ENCODE measurements around the gene TBC1D5. TPM values are rescaled to one million over a fixed set of nuclear protein-coding genes. Genes with fewer than 3 reads are reported as not detected.

TBC1D5 gene
- total RNA-seq, 2 experiments from 2014 or later, result 48.4 to 55.2 TPM

DNA sequence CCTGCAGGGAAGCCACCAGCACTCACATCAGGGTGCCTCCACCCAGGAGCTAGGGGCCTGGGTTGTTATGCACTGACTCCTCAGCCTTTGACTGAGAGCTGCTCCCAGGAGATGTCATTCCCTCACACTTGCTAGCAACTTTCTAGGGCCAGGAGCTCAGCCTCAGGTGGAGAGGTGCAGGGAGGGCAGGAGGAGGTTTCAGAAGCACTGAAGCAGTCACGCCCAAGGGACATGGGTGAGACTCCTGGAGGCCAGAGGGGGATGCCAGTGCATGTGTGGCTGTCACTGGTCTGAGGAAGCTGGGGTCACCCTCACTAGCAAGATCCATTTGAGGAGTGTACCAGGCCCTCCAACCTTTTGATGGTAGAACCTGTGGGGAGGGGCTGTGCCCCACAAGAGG lies 586.5 kb downstream of the TBC1D5 start:
- no peak for DNase-seq
- Mint-ChIP-seq H3K27me3 (no peaks in the 10 kb centered on the region), H3K4me3 (no peak overlapping the region), H3K4me1 (peaks cover 53% of the 10 kb centered on the region), H3K36me3 (ENCODE audit: low read depth) (peaks cover 62% of the 10 kb centered on the region), H3K9me3 (peaks cover 20% of the 10 kb centered on the region), H3K27ac (peak overlapping the region; percentile 28)
- ChIA-PET POLR2A (no interaction called here), CTCF (interaction anchor here (0.6 to 1.4 kb wide), 3 partner anchors 12 to 33 kb away, joined by 3 to 4 read pairs (median 3); no protein-coding TSS in a partner anchor)

DNA sequence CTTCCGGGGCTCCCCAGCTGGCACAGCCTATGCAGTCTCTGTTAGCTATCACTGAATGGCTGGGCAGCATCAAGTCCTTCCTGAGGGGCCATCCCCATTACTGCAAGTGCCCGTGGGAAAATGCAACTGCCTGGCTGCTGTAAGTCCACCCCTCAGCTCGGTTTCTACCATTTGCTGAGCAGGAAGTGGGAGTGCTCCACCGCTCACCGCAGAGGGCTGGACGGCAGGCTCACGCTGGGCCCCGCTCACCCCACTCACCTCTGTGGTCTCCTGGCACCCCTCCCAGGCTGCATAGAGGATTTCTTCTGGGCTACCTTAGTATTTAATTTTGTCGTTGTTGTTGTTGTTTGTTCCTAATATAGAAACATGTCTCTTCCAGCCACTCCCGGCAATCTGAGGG lies 587.5 kb downstream of the TBC1D5 start:
- peak overlapping the region; percentile 9 for H3K27ac Mint-ChIP-seq
- ChIA-PET CTCF (interaction anchor here (0.6 to 1.6 kb wide), 3 partner anchors 8 to 569 kb away, joined by 3 to 6 read pairs (median 3); no protein-coding TSS in a partner anchor), POLR2A (no interaction called here)
- peaks cover 62% of the 10 kb centered on the region for H3K36me3 Mint-ChIP-seq (ENCODE audit: low read depth)
- peaks cover 26% of the 10 kb centered on the region for H3K9me3 Mint-ChIP-seq
- DNase-seq, result no peak
- H3K4me3 Mint-ChIP-seq, result no peak overlapping the region
- peaks cover 59% of the 10 kb centered on the region for H3K4me1 Mint-ChIP-seq
- H3K27me3 Mint-ChIP-seq, result no peaks in the 10 kb centered on the region

GRCh38 chr3:17154221-17154620 lies 588.2 kb downstream of the TBC1D5 start:
- H3K9me3 Mint-ChIP-seq, result peaks cover 26% of the 10 kb centered on the region
- ChIA-PET POLR2A (no interaction called here), CTCF (interaction anchor here (0.6 to 1.6 kb wide), 3 partner anchors 9 to 568 kb away, joined by 3 to 6 read pairs (median 3); no protein-coding TSS in a partner anchor)
- no peak overlapping the region for H3K4me3 Mint-ChIP-seq
- no peaks in the 10 kb centered on the region for H3K27me3 Mint-ChIP-seq
- H3K27ac Mint-ChIP-seq, result no peak overlapping the region
- peaks cover 61% of the 10 kb centered on the region for H3K36me3 Mint-ChIP-seq (ENCODE audit: low read depth)
- no peak for DNase-seq
- peaks cover 62% of the 10 kb centered on the region for H3K4me1 Mint-ChIP-seq

DNA sequence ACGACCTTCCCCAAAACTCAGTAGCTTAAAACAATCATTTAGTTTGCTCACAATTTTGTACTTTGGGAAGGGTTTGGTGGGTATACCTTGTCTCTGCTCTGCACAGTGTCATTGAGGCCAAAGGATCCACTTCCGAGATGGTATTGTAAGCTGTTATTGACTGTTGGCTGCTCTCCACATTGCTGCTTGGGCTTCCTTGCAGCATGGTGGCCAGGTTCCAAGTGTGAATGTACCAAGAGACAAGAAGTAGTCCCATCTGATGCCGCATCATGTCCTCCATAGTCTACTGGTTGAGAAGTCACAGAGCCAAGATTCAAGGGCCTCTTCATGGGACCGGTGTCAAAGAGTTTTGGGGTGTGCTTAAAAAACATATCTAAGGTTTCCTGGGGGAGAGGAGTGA lies 589.2 kb downstream of the TBC1D5 start:
- Mint-ChIP-seq H3K4me1 (peaks cover 63% of the 10 kb centered on the region), H3K4me3 (no peak overlapping the region), H3K27me3 (no peaks in the 10 kb centered on the region), H3K27ac (peak overlapping the region; percentile 70), H3K36me3 (ENCODE audit: low read depth) (peaks cover 59% of the 10 kb centered on the region), H3K9me3 (peaks cover 26% of the 10 kb centered on the region)
- no peak for DNase-seq
- CTCF ChIA-PET, result interaction anchor here (1.3 kb wide), 1 partner anchor 20 kb away, joined by 4 read pairs; no protein-coding TSS in a partner anchor
- POLR2A ChIA-PET, result no interaction called here

- Mint-ChIP-seq H3K27ac (peak overlapping the region; percentile 93), H3K36me3 (ENCODE audit: low read depth) (peaks cover 57% of the 10 kb centered on the region), H3K9me3 (peaks cover 26% of the 10 kb centered on the region), H3K4me3 (peak overlapping the region; percentile 53), H3K27me3 (no peaks in the 10 kb centered on the region), H3K4me1 (peaks cover 69% of the 10 kb centered on the region)
- peak; percentile 95 for DNase-seq
- ChIA-PET POLR2A (interaction anchor here (0.6 kb wide), 1 partner anchor 43 kb away, joined by 3 read pairs; no protein-coding TSS in a partner anchor), CTCF (interaction anchor here (0.6 to 1.6 kb wide), 11 partner anchors 9 to 267 kb away, joined by 3 to 8 read pairs (median 3); partner anchors contain the start of gene PLCL2)
These were observed 590.6 kb downstream of the TBC1D5 start for GRCh38 chr3:17151598-17152373.

DNA sequence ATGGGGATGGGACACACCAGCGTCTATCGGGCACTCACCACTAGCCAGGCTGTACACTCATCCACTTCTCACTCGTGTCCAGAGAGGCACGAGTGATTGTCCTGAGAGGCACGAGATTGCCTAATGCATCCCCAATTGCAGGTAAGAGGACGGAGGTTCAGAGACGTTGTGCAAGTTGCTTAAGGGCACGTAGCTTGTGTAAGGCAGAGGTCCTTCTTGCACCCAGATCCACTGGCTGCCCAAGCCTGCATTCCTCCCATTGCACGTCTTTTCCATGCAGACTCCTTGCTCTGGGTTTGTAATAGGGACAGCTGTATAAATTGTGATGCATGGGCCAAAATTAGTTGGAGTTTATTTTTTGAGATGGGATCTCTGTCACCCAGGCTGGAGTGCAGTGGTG lies 593.4 kb downstream of the TBC1D5 start:
- CTCF ChIA-PET, result no interaction called here
- POLR2A ChIA-PET, result no interaction called here
- H3K9me3 Mint-ChIP-seq, result peaks cover 26% of the 10 kb centered on the region
- no peaks in the 10 kb centered on the region for H3K27me3 Mint-ChIP-seq
- no peak overlapping the region for H3K27ac Mint-ChIP-seq
- no peak for DNase-seq
- no peak overlapping the region for H3K4me3 Mint-ChIP-seq
- peaks cover 75% of the 10 kb centered on the region for H3K4me1 Mint-ChIP-seq
- peaks cover 46% of the 10 kb centered on the region for H3K36me3 Mint-ChIP-seq (ENCODE audit: low read depth)

- Mint-ChIP-seq H3K27me3 (peaks cover 4% of the 10 kb centered on the region), H3K4me3 (no peak overlapping the region), H3K27ac (no peak overlapping the region), H3K36me3 (ENCODE audit: low read depth) (peaks cover 18% of the 10 kb centered on the region), H3K4me1 (peaks cover 47% of the 10 kb centered on the region), H3K9me3 (peaks cover 12% of the 10 kb centered on the region)
- POLR2A ChIA-PET, result no interaction called here
- DNase-seq, result no peak
- CTCF ChIA-PET, result interaction anchor here (0.8 to 1.0 kb wide), 3 partner anchors 11 to 49 kb away, joined by 3 to 4 read pairs (median 3); no protein-coding TSS in a partner anchor
These were observed 597.8 kb downstream of the TBC1D5 start for GRCh38 chr3:17144665-17144993.

DNA sequence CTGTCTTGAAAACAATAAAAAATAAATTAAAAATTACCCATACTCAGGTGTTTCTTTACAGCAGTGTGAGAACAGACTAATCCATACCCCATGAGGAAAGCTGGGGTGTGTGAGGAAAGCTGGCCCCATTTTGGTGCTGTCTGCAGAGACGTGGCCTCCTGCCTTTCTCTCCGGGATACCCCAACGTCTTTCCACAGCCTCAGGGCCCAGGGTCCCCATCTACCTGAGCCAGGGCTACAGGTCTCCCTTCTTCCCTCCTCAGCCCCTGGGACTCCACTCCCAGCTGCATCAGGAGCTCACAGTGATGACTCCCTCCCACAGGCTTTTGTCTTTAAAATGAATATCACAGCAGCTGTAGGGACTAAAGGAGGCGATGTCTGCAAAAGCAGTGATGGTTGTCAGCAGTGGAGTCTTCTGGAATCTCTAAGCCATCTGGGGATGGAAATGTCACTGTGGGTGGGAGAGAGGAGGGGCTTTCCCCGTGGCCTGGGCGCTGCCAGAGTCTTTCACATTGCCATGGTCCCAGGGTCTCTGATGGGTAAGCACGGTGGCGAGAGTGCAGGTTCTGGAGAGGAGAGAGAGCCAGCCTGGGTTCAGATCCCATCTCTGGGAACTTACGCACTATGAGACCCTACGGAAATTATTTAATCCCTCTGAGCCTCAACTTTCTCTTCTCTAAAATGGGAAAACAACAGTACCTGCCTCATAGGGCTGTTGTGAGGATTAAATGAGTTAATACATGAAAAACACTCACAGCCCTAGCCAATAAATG lies 598.4 kb downstream of the TBC1D5 start:
- ChIA-PET POLR2A (no interaction called here), CTCF (interaction anchor here (0.8 kb wide), 1 partner anchor 50 kb away, joined by 3 read pairs; no protein-coding TSS in a partner anchor)
- Mint-ChIP-seq H3K36me3 (ENCODE audit: low read depth) (peaks cover 16% of the 10 kb centered on the region), H3K27me3 (peaks cover 4% of the 10 kb centered on the region), H3K9me3 (peaks cover 12% of the 10 kb centered on the region), H3K4me3 (no peak overlapping the region), H3K4me1 (peaks cover 48% of the 10 kb centered on the region), H3K27ac (no peak overlapping the region)
- no peak for DNase-seq

DNA sequence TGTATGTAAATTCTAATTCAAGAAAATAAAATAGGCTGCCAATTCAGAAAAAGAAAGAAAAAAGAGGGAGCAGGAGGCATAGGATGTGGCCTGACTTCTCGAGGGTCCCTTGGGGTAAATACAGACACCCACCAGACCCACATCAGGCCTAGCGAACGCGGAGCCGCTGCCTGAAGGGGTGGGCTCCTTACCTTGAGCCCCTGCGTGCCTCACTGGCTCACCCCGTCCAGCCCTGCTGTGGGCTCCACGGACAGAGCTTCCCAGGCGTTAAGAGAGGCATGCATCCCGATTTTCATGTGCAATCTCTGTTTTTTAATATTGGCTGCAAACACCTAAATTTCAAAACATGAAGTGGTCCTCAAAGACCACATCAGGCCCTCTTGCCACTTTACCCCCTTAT lies 599.9 kb downstream of the TBC1D5 start:
- no peak overlapping the region for H3K4me3 Mint-ChIP-seq
- H3K27me3 Mint-ChIP-seq, result peaks cover 4% of the 10 kb centered on the region
- no peak overlapping the region for H3K27ac Mint-ChIP-seq
- peaks cover 12% of the 10 kb centered on the region for H3K9me3 Mint-ChIP-seq
- no peak for DNase-seq
- POLR2A ChIA-PET, result no interaction called here
- peaks cover 37% of the 10 kb centered on the region for H3K4me1 Mint-ChIP-seq
- CTCF ChIA-PET, result interaction anchor here (0.9 to 2.1 kb wide), 3 partner anchors 9 to 30 kb away, joined by 3 to 6 read pairs (median 4); no protein-coding TSS in a partner anchor
- H3K36me3 Mint-ChIP-seq (ENCODE audit: low read depth), result peaks cover 16% of the 10 kb centered on the region

- H3K9me3 Mint-ChIP-seq, result peaks cover 12% of the 10 kb centered on the region
- H3K4me3 Mint-ChIP-seq, result no peak overlapping the region
- CTCF ChIA-PET, result interaction anchor here (1.2 to 2.1 kb wide), 2 partner anchors 8 to 10 kb away, joined by 4 to 6 read pairs; no protein-coding TSS in a partner anchor
- H3K27ac Mint-ChIP-seq, result no peak overlapping the region
- peaks cover 4% of the 10 kb centered on the region for H3K27me3 Mint-ChIP-seq
- POLR2A ChIA-PET, result no interaction called here
- H3K36me3 Mint-ChIP-seq (ENCODE audit: low read depth), result peaks cover 16% of the 10 kb centered on the region
- DNase-seq, result no peak
- peaks cover 37% of the 10 kb centered on the region for H3K4me1 Mint-ChIP-seq
These were observed 600.7 kb downstream of the TBC1D5 start for GRCh38 chr3:17141699-17142098.

- Mint-ChIP-seq H3K9me3 (peaks cover 14% of the 10 kb centered on the region), H3K27ac (no peak overlapping the region), H3K4me3 (no peak overlapping the region), H3K36me3 (ENCODE audit: low read depth) (peaks cover 9% of the 10 kb centered on the region), H3K4me1 (peaks cover 31% of the 10 kb centered on the region), H3K27me3 (peaks cover 4% of the 10 kb centered on the region)
- ChIA-PET CTCF (no interaction called here), POLR2A (no interaction called here)
- DNase-seq, result no peak
These were observed 601.5 kb downstream of the TBC1D5 start for GRCh38 chr3:17140670-17141505.
